Daoy (cell line): ENCODE results near the gene ASAP2. TPM values are rescaled to one million over a fixed set of nuclear protein-coding genes. Genes with fewer than 3 reads are reported as not detected.

Experiments used
- DNase-seq: peaks from one replicate; pipeline ENCODE4 v3.0.0-alpha.2; 2015; ENCODE audit warnings: low read depth
- total RNA-seq: library from RNA; depleted of rRNA; stranded (reverse); fragments of >200 nt; shearing (Covaris generic); gene quantifications from 2 replicates; pipeline ENCODE4 v1.2.3, GENCODE V29; 2014

ASAP2 gene
- total RNA-seq, 1 experiment from 2014 or later: 22.7 TPM

GRCh38 chr2:9296559-9296958 lies 89.9 kb downstream of the ASAP2 start:
- DNase-seq: no peak

DNA sequence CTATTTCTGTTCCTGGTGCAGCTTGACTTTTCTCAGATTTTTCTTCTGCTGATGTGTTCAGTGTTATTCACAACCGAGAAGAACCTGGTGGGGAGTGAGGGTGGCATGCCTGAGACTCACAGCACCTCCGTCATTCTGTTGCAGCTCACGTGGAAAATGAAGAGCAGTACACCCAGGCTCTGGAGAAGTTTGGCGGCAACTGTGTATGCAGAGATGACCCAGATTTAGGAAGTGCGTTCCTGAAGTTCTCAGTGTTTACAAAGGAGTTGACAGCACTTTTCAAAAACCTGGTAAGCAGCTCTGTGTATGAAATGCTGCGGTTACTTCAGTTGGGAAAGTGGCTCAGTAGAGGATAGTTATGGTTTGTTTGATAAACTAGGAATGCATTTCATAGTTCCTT lies 90.5 kb downstream of the ASAP2 start:
- DNase-seq: no peak

- DNase-seq: no peak
These were observed 91.2 kb downstream of the ASAP2 start for GRCh38 chr2:9297807-9298206.

DNA sequence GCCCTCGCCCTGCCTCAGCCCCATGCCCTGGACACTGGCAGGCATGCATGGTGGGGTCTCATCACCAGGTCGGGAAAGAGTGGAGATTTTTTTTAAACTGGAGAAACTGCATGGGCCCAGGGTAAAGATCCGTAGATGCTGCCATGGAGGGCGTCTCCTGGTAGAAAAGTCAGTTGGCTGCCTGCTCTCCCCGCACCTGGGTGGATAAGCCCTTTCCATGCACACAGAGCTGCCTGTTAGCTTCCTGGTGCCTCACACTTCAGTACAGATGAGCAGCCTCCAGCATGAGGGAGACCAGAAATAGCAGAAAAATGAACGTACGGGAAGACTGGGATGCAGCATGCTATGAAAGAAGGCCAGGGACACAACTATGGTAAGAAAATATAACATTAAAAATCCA lies 92.0 kb downstream of the ASAP2 start:
- DNase-seq: no peak

GRCh38 chr2:9299161-9300100 lies 92.8 kb downstream of the ASAP2 start:
- DNase-seq: no peak

- DNase-seq: no peak
These were observed 93.6 kb downstream of the ASAP2 start for GRCh38 chr2:9300214-9300613.

- no peak for DNase-seq
These were observed 94.3 kb downstream of the ASAP2 start for GRCh38 chr2:9300829-9301453.

DNA sequence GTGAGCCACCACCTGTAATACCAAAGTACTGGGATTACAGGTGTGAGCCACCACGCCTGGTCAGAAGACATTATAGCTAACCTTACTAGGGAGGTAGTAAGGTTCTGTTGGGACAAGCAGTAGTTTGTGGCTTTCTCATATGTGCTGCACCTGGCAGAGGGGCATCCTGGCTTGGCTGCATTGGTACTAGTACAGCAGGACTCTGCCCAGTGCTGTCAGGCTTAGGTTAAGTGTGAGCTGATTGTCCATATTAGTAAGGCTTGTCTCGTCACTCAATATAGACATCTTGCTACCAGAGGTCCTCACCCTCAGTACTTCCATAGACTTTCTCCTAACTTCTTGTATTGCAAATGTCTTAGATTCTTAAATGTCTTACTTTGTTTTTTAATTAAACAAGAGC lies 96.1 kb downstream of the ASAP2 start:
- no peak for DNase-seq

DNA sequence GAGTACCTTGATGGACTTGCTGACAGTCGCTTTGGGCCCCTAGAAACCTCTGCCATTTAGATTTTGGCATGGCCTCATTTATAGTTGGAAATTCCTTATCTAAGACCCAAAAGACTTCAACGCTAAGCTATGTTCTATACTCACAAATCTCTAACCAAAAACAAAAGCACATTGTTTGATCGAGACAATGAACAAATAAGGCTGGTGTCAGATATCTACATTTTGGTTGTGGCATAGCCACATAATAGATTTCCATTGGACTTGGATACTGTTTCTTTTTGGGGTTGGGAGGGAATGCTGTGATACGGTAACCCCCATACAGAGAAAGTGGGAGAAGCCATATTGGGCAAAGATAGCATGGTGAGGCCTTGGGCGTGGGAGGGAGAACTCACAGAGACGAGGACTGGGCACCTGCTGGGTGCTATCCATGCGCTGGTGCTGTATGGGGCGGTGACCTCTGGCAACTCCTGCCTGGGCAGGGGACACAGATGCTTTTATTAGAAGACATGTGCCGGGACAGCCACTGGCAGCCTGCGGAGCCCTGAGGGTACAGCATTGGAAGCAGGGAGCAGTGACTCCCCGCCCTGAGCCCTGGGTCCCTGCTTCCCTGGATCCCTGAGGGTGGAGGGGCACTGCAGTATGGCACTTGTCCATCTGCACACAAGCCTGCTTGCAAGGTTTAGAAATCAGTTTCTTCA lies 97.1 kb downstream of the ASAP2 start:
- no peak for DNase-seq

DNA sequence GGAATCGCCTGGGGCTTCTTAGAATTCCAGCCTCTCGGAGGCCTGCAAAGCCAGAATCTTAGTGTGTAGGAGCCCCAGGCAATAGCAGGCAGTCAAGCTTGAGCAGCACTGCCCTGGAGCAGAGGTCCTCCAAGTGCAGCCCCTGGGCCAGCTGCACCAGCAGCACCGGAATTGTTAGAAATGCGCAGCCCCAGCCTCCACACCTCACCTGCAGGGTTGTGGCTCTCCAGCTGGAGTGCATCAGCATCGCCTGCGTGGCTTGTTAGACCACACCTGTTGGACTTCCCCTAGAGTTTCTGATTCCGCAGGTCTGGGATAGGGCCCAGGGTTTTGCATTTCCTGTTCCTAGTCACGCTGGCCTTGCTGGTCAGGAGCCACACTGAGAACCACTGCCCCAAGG lies 100.3 kb downstream of the ASAP2 start:
- no peak for DNase-seq

DNA sequence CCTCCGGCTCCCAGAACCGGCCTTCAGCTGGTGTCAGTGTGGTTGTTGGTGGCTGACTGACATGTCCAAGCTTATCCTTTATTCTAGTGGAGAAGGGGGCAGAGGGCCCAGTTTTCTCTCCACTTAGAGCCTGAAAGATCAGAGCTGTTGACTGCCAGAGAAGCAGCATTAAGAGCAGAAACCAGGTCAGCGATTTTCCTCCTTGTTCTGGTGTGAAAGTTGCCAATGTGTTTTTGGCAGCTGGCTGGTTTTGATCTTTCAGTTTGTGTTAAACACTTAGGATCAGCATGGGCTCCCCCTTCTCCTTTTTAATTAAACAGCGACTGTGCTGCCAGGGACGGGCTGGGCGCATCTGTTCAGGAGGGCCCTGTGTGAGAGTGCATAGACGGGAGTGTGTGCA lies 100.9 kb downstream of the ASAP2 start:
- DNase-seq: no peak

DNA sequence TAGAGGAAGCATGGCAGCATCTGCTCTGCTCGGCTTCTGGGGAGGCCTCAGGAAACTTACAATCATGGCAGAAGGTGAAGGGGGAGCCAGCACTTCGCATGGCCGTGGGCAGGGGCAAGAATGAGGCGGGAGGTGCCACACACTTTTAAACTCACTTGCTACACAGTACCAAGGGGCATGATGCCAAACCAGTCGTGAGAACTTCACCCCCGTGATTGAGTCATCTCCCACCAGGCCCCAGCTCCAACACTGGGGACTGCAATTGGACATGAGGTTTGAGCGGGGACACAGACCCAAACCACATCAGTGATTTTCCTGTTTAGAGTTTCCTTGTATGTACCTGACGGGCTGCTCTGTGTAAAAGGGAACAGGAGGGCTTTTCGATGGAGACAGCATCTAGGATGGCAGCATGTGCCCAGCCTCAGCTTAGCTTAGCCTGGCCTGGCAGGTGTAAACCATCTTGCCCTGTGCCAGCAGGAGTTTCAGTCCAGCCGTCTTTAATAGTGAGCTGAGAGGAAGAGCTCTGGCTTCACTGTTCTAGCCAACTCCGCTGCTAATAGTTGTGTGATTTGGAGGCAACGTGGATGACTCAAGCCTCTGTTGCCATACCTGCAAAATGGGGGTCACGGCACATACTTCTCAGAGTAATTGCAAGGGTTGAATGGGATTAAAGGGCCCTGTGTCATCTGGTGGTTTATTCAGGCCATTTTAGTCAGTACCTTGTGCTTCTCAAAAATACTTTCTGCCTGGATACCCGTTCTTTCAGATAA lies 101.8 kb downstream of the ASAP2 start:
- peak; percentile 69 for DNase-seq

GRCh38 chr2:9309147-9309546 lies 102.5 kb downstream of the ASAP2 start:
- no peak for DNase-seq

- peak; percentile 79 for DNase-seq
These were observed 103.8 kb downstream of the ASAP2 start for GRCh38 chr2:9310377-9310776.

DNA sequence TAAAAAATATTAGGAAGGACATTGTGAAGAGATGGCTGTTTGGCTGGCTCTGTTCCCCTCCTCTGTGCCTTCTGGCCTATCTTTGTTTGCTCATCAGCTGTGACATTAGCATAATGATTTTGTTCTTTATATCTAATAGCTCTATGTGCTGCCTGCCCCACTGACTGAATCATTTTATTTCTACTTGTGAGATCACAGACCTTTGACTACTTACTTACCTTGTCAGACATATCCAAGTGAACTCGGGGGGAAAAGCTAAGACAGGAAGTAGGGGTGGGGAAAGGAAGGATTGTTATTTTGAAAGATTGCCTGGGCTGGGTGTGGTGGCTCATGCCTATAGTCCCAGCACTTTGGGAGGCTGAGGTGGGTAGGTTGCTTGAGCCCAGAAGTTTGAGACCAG lies 104.2 kb downstream of the ASAP2 start:
- peak; percentile 59 for DNase-seq

GRCh38 chr2:9311488-9311887 lies 104.9 kb downstream of the ASAP2 start:
- DNase-seq: peak; percentile 79

DNA sequence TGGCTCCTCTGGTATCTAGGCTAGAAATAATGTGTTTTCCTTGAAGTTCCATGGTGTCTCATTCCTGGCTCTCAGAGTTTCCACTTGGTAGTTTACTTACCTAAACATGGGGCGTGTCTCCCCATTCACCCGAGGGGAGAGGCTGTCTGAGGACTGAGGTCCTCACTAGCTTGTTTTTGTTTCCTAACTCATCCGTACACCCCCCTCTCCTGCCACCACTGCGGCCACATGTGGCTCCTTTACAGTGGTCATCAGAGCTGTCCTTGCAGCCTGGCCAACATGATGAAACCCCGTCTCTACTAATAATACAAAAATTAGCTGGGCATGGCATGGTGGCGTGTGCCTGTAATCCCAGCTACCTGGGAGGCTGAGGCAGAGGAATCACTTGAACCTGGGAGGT lies 106.0 kb downstream of the ASAP2 start:
- no peak for DNase-seq

- no peak for DNase-seq
These were observed 106.8 kb downstream of the ASAP2 start for GRCh38 chr2:9313443-9313842.

DNA sequence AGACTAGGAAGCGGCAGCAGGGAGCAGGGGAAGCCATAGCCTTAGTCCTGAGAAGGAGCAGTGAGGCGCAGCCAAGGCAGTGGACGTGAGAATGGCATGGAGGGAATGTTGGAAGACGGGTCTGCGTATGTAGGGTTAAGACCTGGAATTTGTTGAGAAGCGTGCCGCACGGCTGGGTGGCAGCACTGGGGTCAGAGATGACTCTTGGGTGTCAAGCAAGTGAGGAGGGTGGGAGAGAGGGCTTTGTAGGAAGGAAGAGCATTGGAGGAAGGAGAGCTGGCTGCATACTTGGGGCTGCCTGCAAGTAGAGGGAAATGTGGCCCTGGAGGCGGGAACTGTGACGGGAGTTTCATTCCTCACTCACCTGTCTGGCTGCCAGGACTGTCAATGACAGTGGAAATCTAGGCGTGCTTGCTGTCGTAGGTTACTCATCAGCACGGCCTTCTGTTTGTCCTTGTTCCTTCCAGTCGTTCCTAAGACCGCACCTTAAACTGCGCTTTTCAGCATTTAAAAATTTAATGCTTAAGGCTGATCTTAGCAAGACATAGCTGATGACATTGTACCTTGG lies 108.8 kb downstream of the ASAP2 start:
- no peak for DNase-seq

- DNase-seq: no peak
These were observed 110.9 kb downstream of the ASAP2 start for GRCh38 chr2:9317559-9317958.
